Measurements from ENCODE around the gene USH1G. TPM values are rescaled to one million over a fixed set of nuclear protein-coding genes. Genes with fewer than 3 reads are reported as not detected.
"Not testable (repeated sequence)": the region's sequence is repeated elsewhere in the genome, so short reads cannot be mapped to it uniquely, and the experiment has no call there.

The USH1G gene
- total RNA-seq, 1 experiment from 2014 or later: not detected

DNA sequence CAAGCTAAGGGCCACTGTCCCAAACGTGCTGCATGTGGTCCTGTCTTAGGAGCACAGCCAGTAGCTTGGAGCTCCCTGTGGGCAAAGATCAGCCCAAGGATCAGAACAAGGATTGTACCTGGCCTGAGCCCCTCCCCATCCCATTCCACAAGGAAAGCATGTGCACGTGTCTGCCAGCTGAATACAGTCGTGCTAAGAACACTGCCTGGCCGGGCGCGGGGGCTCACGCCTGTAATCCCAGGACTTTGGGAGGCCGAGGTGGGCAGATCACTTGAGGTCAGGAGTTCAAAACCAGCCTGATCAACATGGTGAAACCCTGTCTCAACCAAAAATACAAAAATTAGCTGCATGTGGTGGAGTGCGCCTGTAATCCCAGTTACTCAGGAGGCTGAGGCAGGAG, 53.0 kb downstream of the USH1G start:
- DNase-seq (ENCODE audit: low read depth); in situ Hi-C loops (cut with HindIII; ENCODE audit: low pct_unique_long_range_greater_than_20kb, low sequenced_read_pairs): not testable (repeated sequence)

DNA sequence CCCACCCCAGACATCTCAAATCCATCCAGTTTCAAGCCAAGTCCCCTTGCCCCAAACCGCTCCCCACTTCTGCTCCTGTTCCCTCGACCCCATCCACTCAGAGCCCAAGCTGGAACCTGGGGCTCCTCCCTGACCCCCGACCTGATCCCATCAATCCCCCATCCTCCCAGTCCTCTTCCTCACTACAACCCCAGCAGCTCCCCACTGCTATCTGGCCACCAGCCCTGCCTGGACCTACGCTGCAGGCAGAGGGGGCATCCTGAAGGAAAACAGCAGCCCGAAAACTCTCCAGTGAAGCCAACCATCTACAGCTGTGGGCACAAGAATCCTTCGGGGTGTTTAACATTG, 54.2 kb downstream of the USH1G start:
- in situ Hi-C loops (cut with HindIII; ENCODE audit: low pct_unique_long_range_greater_than_20kb, low sequenced_read_pairs): no loop called here
- no peak for DNase-seq (ENCODE audit: low read depth)

DNA sequence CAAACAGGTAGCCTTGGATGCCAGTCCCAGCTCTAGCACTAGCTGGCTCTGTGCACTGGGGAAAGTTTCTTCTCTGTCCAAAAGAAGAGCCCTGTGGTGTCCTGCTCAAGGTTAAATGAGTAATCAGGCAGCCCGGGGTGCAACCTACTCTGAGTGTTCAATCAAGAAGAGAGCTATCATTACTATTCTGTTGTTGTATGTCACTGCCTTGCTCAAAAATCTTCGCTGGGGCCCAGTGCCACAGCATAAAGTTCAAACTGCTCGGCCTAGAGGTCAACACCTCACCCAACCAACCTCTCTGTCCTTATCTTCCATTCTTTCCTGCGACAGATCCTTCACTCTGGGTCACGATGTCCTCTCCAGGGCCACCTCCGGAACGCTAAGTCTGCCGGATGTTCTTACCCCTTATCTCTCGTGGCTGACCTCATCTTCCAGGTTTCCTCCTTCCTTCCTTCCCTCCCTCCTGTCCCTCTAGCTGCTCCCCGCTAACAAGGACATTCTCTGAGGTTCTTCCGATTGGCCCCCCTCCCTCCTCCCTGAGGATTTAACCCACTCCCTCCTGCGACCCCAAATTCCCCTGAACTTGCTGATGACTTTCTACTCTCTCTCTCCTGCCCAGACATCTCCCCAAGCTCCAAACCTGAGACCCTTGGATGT, 54.7 kb downstream of the USH1G start:
- DNase-seq (ENCODE audit: low read depth): no peak
- in situ Hi-C loops (cut with HindIII; ENCODE audit: low pct_unique_long_range_greater_than_20kb, low sequenced_read_pairs): no loop called here

DNA sequence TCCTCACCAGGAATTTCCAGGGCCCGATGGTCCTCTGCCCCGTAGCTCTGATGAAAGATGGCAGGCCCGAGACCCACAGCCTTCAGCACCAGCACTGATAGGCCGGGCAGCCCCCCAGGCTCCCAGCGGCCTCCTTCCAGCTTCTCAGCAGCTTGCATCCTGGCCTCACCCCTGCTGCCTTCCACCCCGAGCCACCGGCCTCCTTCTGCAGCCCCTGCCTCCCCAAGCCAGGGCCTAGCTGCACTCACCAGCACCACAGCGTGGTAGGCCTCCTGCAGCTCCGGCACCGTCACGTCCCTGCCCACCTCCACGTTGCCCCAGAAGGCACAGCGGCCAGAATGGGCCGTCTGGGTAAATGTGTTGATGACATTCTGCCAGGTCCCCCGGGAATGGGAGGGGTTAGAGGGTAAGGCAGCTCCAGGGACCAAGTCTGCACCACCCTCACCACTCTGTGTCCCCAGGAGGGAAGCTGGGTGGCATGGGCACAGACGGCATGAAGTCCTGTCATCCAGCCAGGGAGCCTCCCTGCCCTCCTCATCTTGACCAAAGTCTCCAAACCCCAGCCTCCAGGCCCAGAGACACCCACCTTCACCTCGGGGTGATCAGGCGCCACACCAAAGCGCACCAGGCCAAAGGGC, 56.7 kb downstream of the USH1G start:
- in situ Hi-C loops (cut with HindIII; ENCODE audit: low pct_unique_long_range_greater_than_20kb, low sequenced_read_pairs): no loop called here
- DNase-seq (ENCODE audit: low read depth): no peak

Other genes with a start within 250 kb of the USH1G start
- gene CD300LF, start 210.3 kb downstream of the USH1G start, total RNA-seq (2014; rRNA removed; shearing (Covaris generic); ENCODE audit: low replicate concordance): not detected in 2 replicates
- not detected in 2 replicates for gene RAB37, start 186.0 kb downstream of the USH1G start, total RNA-seq (2014; rRNA removed; shearing (Covaris generic); ENCODE audit: low replicate concordance)
- gene NHERF1, start 174.6 kb downstream of the USH1G start, total RNA-seq (2014; rRNA removed; shearing (Covaris generic); ENCODE audit: low replicate concordance): 5.2 and 21.0 TPM in 2 replicates
- gene NAT9, start 146.9 kb downstream of the USH1G start, total RNA-seq (2014; rRNA removed; shearing (Covaris generic); ENCODE audit: low replicate concordance): 36.6 and 36.8 TPM in 2 replicates
- gene GRIN2C, start 63.4 kb downstream of the USH1G start, total RNA-seq (2014; rRNA removed; shearing (Covaris generic); ENCODE audit: low replicate concordance): 0.51 and 1.3 TPM in 2 replicates
- gene FDXR, start 50.3 kb downstream of the USH1G start, total RNA-seq (2014; rRNA removed; shearing (Covaris generic); ENCODE audit: low replicate concordance): 99.8 and 108 TPM in 2 replicates
- not detected in 2 replicates for gene FADS6, start 29.6 kb downstream of the USH1G start, total RNA-seq (2014; rRNA removed; shearing (Covaris generic); ENCODE audit: low replicate concordance)
- gene OTOP2, start 1.0 kb upstream of the USH1G start, total RNA-seq (2014; rRNA removed; shearing (Covaris generic); ENCODE audit: low replicate concordance): not detected in 2 replicates
- not detected in 2 replicates for gene OTOP3, start 12.6 kb upstream of the USH1G start, total RNA-seq (2014; rRNA removed; shearing (Covaris generic); ENCODE audit: low replicate concordance)
- 0.10 TPM in 1 of 2 replicates, not detected in the other for gene HID1, start 49.5 kb upstream of the USH1G start, total RNA-seq (2014; rRNA removed; shearing (Covaris generic); ENCODE audit: low replicate concordance)
- gene CDR2L, start 64.4 kb upstream of the USH1G start, total RNA-seq (2014; rRNA removed; shearing (Covaris generic); ENCODE audit: low replicate concordance): 32.7 and 33.6 TPM in 2 replicates
- gene MRPL58, start 89.4 kb upstream of the USH1G start, total RNA-seq (2014; rRNA removed; shearing (Covaris generic); ENCODE audit: low replicate concordance): 58.8 and 82.1 TPM in 2 replicates
- 289 and 430 TPM in 2 replicates for gene ATP5PD, start 123.7 kb upstream of the USH1G start, total RNA-seq (2014; rRNA removed; shearing (Covaris generic); ENCODE audit: low replicate concordance)
- gene KCTD2, start 124.0 kb upstream of the USH1G start, total RNA-seq (2014; rRNA removed; shearing (Covaris generic); ENCODE audit: low replicate concordance): 17.9 and 26.6 TPM in 2 replicates
- gene SLC16A5, start 164.7 kb upstream of the USH1G start, total RNA-seq (2014; rRNA removed; shearing (Covaris generic); ENCODE audit: low replicate concordance): 3.0 and 4.4 TPM in 2 replicates
- 15.8 and 17.4 TPM in 2 replicates for gene ARMC7, start 186.7 kb upstream of the USH1G start, total RNA-seq (2014; rRNA removed; shearing (Covaris generic); ENCODE audit: low replicate concordance)
- gene NT5C, start 208.5 kb upstream of the USH1G start, total RNA-seq (2014; rRNA removed; shearing (Covaris generic); ENCODE audit: low replicate concordance): 135 and 304 TPM in 2 replicates
- 276 and 299 TPM in 2 replicates for gene JPT1, start 231.3 kb upstream of the USH1G start, total RNA-seq (2014; rRNA removed; shearing (Covaris generic); ENCODE audit: low replicate concordance)